ENCODE data around the gene TOMM34.

- TF ChIP-seq CTCF (IDR thresholded peaks at IDR 0.05) = no peak
- no peak for TF ChIP-seq POLR2A (IDR thresholded peaks at IDR 0.05)
Observed at GRCh38 chr20:44952731-44953130, 7.5 kb downstream of the TOMM34 start.
